GM11168 (cell line): ENCODE data around the gene LRRTM4.

ENCODE experiments used
- in situ Hi-C: fragments of 300-500 bp; cut with MboI; formaldehyde crosslinking; loops from one replicate; pipeline ENCODE4 v1.12.0; 2022; ENCODE audit warnings: low sequenced_read_pairs; ENCODE audit not compliant: unreplicated experiment

LRRTM4 gene

GRCh38 chr2:77013457-77013856 lies 508.7 kb downstream of the LRRTM4 start:
- in situ Hi-C loops: no loop called here

GRCh38 chr2:77009307-77009706 lies 512.9 kb downstream of the LRRTM4 start:
- in situ Hi-C loops: no loop called here

GRCh38 chr2:77008853-77009252 lies 513.3 kb downstream of the LRRTM4 start:
- in situ Hi-C loops: no loop called here

- in situ Hi-C loops: no loop called here
These were observed 514.5 kb downstream of the LRRTM4 start for GRCh38 chr2:77007686-77008085.

- in situ Hi-C loops: no loop called here
These were observed 516.7 kb downstream of the LRRTM4 start for GRCh38 chr2:77005522-77005921.

- in situ Hi-C loops: no loop called here
These were observed 520.3 kb downstream of the LRRTM4 start for GRCh38 chr2:77001895-77002294.

GRCh38 chr2:76998704-76999103 lies 523.5 kb downstream of the LRRTM4 start:
- in situ Hi-C loops: no loop called here

GRCh38 chr2:76998152-76998551 lies 524.0 kb downstream of the LRRTM4 start:
- in situ Hi-C loops: no loop called here

- in situ Hi-C loops: no loop called here
These were observed 524.9 kb downstream of the LRRTM4 start for GRCh38 chr2:76997296-76997695.

GRCh38 chr2:76985387-76986136 lies 536.6 kb downstream of the LRRTM4 start:
- in situ Hi-C loops: no loop called here

GRCh38 chr2:76984359-76984758 lies 537.8 kb downstream of the LRRTM4 start:
- in situ Hi-C loops: no loop called here

- in situ Hi-C loops: no loop called here
These were observed 541.9 kb downstream of the LRRTM4 start for GRCh38 chr2:76980067-76980787.

GRCh38 chr2:76977846-76978727 lies 544.1 kb downstream of the LRRTM4 start:
- in situ Hi-C loops: no loop called here

- in situ Hi-C loops: no loop called here
These were observed 546.4 kb downstream of the LRRTM4 start for GRCh38 chr2:76975752-76976151.

GRCh38 chr2:76973610-76974009 lies 548.6 kb downstream of the LRRTM4 start:
- in situ Hi-C loops: no loop called here

- in situ Hi-C loops: no loop called here
These were observed 556.4 kb downstream of the LRRTM4 start for GRCh38 chr2:76965772-76966171.

- in situ Hi-C loops: no loop called here
These were observed 563.4 kb downstream of the LRRTM4 start for GRCh38 chr2:76958749-76959148.

GRCh38 chr2:76953733-76954347 lies 568.3 kb downstream of the LRRTM4 start:
- in situ Hi-C loops: no loop called here

- in situ Hi-C loops: no loop called here
These were observed 575.5 kb downstream of the LRRTM4 start for GRCh38 chr2:76946631-76947145.

- in situ Hi-C loops: no loop called here
These were observed 581.6 kb downstream of the LRRTM4 start for GRCh38 chr2:76940559-76940958.
